Esophagus squamous epithelium (tissue), 5 donors: ENCODE results near the gene MS4A14. TPM values are rescaled to one million over a fixed set of nuclear protein-coding genes. Genes with fewer than 3 reads are reported as not detected.

Source experiments
- DNase-seq: peaks from one replicate; lab custom pipeline; 2025; lab: John Stamatoyannopoulos, UW
- H3K27ac ChIP-seq, 4 donors: fragments of 200-600 bp; sonication (generic); one replicate each; pipeline ENCODE4 v1.5.1; 2016 to 2019; ENCODE audit warnings: mild to moderate bottlenecking in 1 of 4
- H3K27me3 ChIP-seq, 4 donors: fragments of 200-600 bp; sonication (generic); 1 replicate in 3 of 4; 2 replicates in 1 of 4; pipeline versions ENCODE4 v1.5.1 to v1.6.0; 2017 to 2021; ENCODE audit warnings: antibody characterized with exemption in 1 of 4
- H3K36me3 ChIP-seq, 3 donors: fragments of 200-600 bp; sonication (generic); one replicate each; pipeline ENCODE4 v1.5.1; 2016 to 2019
- H3K4me1 ChIP-seq, 3 donors: fragments of 200-600 bp; sonication (generic); one replicate each; pipeline ENCODE4 v1.5.1; 2017 to 2019
- H3K4me3 ChIP-seq, 4 donors: fragments of 200-600 bp; sonication (generic); 1 replicate in 3 of 4; 2 replicates in 1 of 4; pipeline ENCODE4 v1.5.1; 2016 to 2019; ENCODE audit warnings: mild to moderate bottlenecking in 2 of 4, moderate library complexity in 1 of 4
- H3K9me3 ChIP-seq, 3 donors: fragments of 200-600 bp; sonication (generic); one replicate each; pipeline ENCODE4 v1.5.1; 2016 to 2019
- POLR2A ChIP-seq, 4 donors: fragments of 450-650 bp; IDR thresholded peaks; one replicate each; pipeline ENCODE4 v1.6.1; 2017; ENCODE audit warnings: antibody characterized with exemption in 4 of 4, mild to moderate bottlenecking in 4 of 4, moderate library complexity in 3 of 4
- WGBS, 2 donors: methylation state at CpG; one replicate each; pipeline ENCODE4 v1.1.5; 2018; 5-methylcytosine and 5-hydroxymethylcytosine counted together
- intact Hi-C: fragments of 100-400 bp; cut with DNase I; formaldehyde crosslinking; loops from one replicate; pipeline ENCODE4 v1.15.0; 2022
- total RNA-seq, 4 donors: library from RNA; depleted of rRNA; stranded (reverse); fragments of >200 nt; gene quantifications; one replicate each; pipeline ENCODE4 v1.1.0, GENCODE V29; 2016
- TF ChIP-seq, protein P1 (sequence below), 6 experiments: fragments of 450-650 bp in 4 of 6; fragments of 200-600 bp in 2 of 6; sonication (generic) in 2 of 6; IDR thresholded peaks; one replicate each; pipeline ENCODE4 v1.5.1; 2016 to 2019; ENCODE audit warnings: antibody characterized with exemption in 6 of 6, mild to moderate bottlenecking in 4 of 6, moderate library complexity in 4 of 6
- donor health status: DM: yes; HTN: yes; CAD: no.

The MS4A14 gene
- total RNA-seq, 4 donors from 2014 or later, result 0.15 to 0.95 (median 0.42) TPM

DNA sequence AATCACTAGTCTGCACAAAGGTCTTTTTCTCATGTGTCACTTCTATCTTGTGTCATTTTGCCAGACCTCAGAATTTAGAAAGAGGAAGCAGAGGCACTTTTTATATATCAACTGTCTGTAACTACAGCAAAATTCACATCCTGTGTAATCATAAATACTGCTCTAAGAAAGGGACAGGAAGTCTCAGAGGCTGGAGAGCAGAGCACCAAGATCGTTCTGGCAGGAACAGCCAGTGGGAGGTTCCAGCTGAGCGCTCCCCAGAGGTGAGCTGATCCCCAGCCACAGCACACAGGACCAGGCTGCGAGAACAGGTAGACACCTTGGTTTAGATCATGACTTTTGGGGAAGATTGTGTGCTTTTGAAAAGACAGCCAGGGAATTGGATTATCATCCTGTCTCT, 17.9 kb upstream of the MS4A14 start, which contains the start of gene MS4A7:
TSS of gene MS4A7 (plus strand) at position 179 of the 400 bp plus-strand sequence. CDS start 4,610 bp downstream, outside the sequence.
- WGBS, 2 donors, result 22 to 25% methylated on average over 3 of the region's 3 CpGs
- peak within 1 kb of the TSS in 3 of 4 donors; percentile 7 to 47 (median 20) for H3K4me3 ChIP-seq
- intact Hi-C loops, result no loop called here
- H3K27me3 ChIP-seq, result no peaks in the 10 kb centered on the region
- no peak for DNase-seq
- no peaks in the 10 kb centered on the region for H3K9me3 ChIP-seq
- peak within 1 kb of the TSS in 3 of 4 donors; percentile 11 to 68 (median 25) for H3K27ac ChIP-seq
- H3K4me1 ChIP-seq, result no peaks in the 10 kb centered on the region
- no peaks in the 10 kb centered on the region for H3K36me3 ChIP-seq
- TF ChIP-seq, protein P1, sequence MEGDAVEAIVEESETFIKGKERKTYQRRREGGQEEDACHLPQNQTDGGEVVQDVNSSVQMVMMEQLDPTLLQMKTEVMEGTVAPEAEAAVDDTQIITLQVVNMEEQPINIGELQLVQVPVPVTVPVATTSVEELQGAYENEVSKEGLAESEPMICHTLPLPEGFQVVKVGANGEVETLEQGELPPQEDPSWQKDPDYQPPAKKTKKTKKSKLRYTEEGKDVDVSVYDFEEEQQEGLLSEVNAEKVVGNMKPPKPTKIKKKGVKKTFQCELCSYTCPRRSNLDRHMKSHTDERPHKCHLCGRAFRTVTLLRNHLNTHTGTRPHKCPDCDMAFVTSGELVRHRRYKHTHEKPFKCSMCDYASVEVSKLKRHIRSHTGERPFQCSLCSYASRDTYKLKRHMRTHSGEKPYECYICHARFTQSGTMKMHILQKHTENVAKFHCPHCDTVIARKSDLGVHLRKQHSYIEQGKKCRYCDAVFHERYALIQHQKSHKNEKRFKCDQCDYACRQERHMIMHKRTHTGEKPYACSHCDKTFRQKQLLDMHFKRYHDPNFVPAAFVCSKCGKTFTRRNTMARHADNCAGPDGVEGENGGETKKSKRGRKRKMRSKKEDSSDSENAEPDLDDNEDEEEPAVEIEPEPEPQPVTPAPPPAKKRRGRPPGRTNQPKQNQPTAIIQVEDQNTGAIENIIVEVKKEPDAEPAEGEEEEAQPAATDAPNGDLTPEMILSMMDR (IDR thresholded peaks at IDR 0.05), result no peak
- TF ChIP-seq POLR2A (IDR thresholded peaks at IDR 0.05), result peak in 2 of 4 donors; percentile 52 to 69

DNA sequence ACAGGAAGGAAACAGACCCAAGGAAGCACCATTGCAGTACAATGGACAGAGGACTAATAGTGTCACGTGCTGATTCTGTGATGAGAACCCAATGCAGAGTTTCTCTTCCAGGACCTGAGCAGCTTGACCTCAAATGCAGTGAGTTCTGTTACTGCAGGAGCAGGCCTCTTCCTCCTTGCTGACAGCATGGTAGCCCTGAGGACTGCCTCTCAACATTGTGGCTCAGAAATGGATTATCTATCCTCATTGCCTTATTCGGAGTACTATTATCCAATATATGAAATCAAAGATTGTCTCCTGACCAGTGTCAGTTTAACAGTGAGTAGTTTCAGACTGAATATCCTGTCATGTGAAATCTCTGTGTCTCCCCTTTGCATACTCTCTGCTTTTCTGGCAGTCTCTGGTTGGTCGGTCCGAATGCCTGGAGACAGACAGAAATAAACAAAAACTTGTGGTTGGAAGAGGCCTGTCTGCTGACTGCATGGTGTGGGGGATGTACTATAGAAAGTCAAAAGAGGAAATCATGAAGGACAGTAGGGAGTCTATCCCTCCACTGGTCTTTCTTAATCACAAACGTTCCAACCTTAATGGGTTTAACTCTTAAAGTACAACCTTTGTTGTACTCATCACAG, 6.9 kb upstream of the MS4A14 start:
- Histone ChIP-seq H3K4me1 (no peaks in the 10 kb centered on the region), H3K27ac (peak overlapping the region in 1 of 4 donors; percentile 25), H3K4me3 (no peak overlapping the region), H3K36me3 (no peaks in the 10 kb centered on the region), H3K27me3 (no peaks in the 10 kb centered on the region), H3K9me3 (no peaks in the 10 kb centered on the region)
- WGBS, 2 donors, result 12 to 42% methylated on average over 5 of the region's 5 CpGs
- no peak for TF ChIP-seq POLR2A (IDR thresholded peaks at IDR 0.05)
- TF ChIP-seq, protein P1 (IDR thresholded peaks at IDR 0.05), result no peak
- intact Hi-C loops, result no loop called here
- no peak for DNase-seq

DNA sequence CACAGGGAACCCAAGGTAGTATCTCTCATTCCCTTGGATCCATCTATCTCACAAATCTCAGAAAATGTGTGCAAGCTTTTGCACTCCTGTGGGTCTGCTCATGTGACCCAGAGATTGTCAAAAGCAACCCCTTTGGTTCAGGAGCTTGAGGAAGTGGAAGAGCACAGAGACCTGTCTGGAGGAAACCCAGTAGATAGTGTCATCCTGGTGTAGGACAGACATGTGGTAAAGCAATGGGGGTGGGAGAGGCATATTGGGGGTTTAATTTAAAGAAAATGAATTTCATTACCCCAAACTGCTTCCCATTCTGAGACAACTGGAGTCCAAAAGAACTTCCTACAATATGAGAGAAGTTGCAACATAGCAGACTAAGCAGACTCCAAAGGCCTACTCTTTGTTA, 5.8 kb upstream of the MS4A14 start:
- Histone ChIP-seq H3K4me3 (no peak overlapping the region), H3K4me1 (no peaks in the 10 kb centered on the region), H3K27me3 (no peaks in the 10 kb centered on the region), H3K36me3 (no peaks in the 10 kb centered on the region), H3K9me3 (no peaks in the 10 kb centered on the region), H3K27ac (no peak overlapping the region)
- intact Hi-C loops, result no loop called here
- TF ChIP-seq, protein P1 (IDR thresholded peaks at IDR 0.05), result no peak
- TF ChIP-seq POLR2A (IDR thresholded peaks at IDR 0.05), result no peak
- DNase-seq, result no peak

DNA sequence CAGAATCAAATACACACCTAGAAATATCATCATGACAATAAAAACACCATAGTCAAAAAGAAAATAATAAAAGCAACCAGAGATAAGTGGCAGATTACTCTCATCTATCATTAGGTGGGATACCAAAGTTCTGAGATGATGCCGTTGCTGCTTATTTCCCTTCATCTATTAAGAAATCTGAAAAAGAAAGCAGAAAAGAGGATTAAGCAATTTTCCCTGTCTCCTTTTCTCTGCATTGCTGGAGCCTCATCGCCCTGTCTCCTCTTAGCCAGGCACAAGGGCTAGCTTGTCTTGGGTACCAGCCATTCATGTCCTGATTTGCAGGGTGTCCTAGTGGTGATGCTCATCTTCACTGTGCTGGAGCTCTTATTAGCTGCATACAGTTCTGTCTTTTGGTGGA, 3.9 kb upstream of the MS4A14 start:
- H3K27ac ChIP-seq, result no peak overlapping the region
- WGBS, 2 donors, result 68 to 71% methylated on average over 2 of the region's 2 CpGs
- no peaks in the 10 kb centered on the region for H3K9me3 ChIP-seq
- H3K36me3 ChIP-seq, result no peaks in the 10 kb centered on the region
- H3K4me3 ChIP-seq, result no peak overlapping the region
- DNase-seq, result no peak
- intact Hi-C loops, result no loop called here
- H3K4me1 ChIP-seq, result no peaks in the 10 kb centered on the region
- H3K27me3 ChIP-seq, result no peaks in the 10 kb centered on the region
- no peak for TF ChIP-seq POLR2A (IDR thresholded peaks at IDR 0.05)
- TF ChIP-seq, protein P1 (IDR thresholded peaks at IDR 0.05), result no peak

DNA sequence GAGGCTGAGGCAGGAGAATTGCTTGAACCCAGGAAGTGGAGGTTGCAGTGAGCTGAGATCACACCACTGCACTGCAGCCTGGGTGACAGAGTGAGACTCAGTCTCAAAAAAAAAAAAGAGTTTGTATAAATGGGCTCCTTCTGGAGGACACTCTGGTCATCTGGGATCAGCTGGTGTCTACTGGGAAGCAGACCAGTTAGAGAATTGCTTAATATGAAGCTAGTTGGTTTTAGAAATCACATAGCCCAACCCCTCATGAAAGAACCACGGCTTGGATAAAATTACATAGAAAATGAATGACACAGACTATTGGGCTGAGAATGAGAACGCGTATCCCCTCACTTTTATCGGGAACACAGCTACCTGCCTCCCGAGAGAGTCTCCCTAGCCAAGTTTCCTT, 3.2 kb upstream of the MS4A14 start:
- no peak for DNase-seq
- H3K4me3 ChIP-seq, result no peak overlapping the region
- H3K9me3 ChIP-seq, result no peaks in the 10 kb centered on the region
- no peaks in the 10 kb centered on the region for H3K36me3 ChIP-seq
- 72 to 73% methylated on average over 5 of the region's 5 CpGs for WGBS, 2 donors
- no peaks in the 10 kb centered on the region for H3K4me1 ChIP-seq
- TF ChIP-seq POLR2A (IDR thresholded peaks at IDR 0.05), result no peak
- TF ChIP-seq, protein P1 (IDR thresholded peaks at IDR 0.05), result no peak
- intact Hi-C loops, result no loop called here
- no peak overlapping the region for H3K27ac ChIP-seq
- no peaks in the 10 kb centered on the region for H3K27me3 ChIP-seq
